AG04450 (cell line): ENCODE measurements around the gene FBXW10B. TPM values are rescaled to one million over a fixed set of nuclear protein-coding genes. Genes with fewer than 3 reads are reported as not detected.
A peak's percentile ranks its signal among the peaks of the same experiment; 100 is the strongest.
"Not testable (repeated sequence)": the region's sequence is repeated elsewhere in the genome, so short reads cannot be mapped to it uniquely, and the experiment has no call there.

Source experiments
- CTCF ChIA-PET: fragments of 300-600, 350-600 bp; formaldehyde crosslinking; extraction: SDS; loops from one replicate; lab custom pipeline; 2022; ENCODE audit warnings: antibody characterized with exemption, inconsistent platforms; lab: Charles Lee
- POLR2A ChIA-PET: fragments of 350-600 bp; formaldehyde crosslinking; extraction: SDS; loops from one replicate; lab custom pipeline; 2021; ENCODE audit warnings: antibody characterized with exemption, inconsistent platforms; lab: Yijun Ruan, JAX
- DNase-seq: peaks from one replicate; pipeline ENCODE4 v3.0.0-alpha.2; 2011; ENCODE audit warnings: low read depth, low spot score
- H3K27ac ChIP-seq: one replicate; pipeline ENCODE4 v1.5.1; 2012; ENCODE audit warnings: low read depth, low read length, control low read depth
- H3K27me3 ChIP-seq: one replicate; pipeline ENCODE4 v1.6.0; 2012; ENCODE audit warnings: low read length; ENCODE audit not compliant: control insufficient read depth, insufficient read depth
- H3K4me3 ChIP-seq: 2 replicates; pipeline ENCODE4 v1.5.1; 2011; ENCODE audit warnings: mild to moderate bottlenecking, low read depth, low read length, control low read depth
- H3K9me3 ChIP-seq: 2 replicates; pipeline ENCODE4 v1.5.1; 2012; ENCODE audit warnings: low read length; ENCODE audit not compliant: control insufficient read depth, insufficient read depth
- CTCF ChIP-seq: IDR thresholded peaks from 2 replicates; pipeline ENCODE4 v1.5.1; 2011; ENCODE audit warnings: low read depth, low read length, control low read depth, inconsistent platforms
- polyA plus RNA-seq: library from polyadenylated mRNA; depleted of rRNA; stranded (reverse); fragments of >200 nt; gene quantifications from 2 replicates; pipeline ENCODE4 v1.2.3, GENCODE V29; 2011

FBXW10B gene
- polyA plus RNA-seq, 1 experiment: 0.97 TPM

- DNase-seq: no peak
- no peaks in the 10 kb centered on the region for H3K27me3 ChIP-seq
- H3K27ac ChIP-seq: no peak overlapping the region
- POLR2A ChIA-PET: no interaction called here
- H3K4me3 ChIP-seq: no peak overlapping the region
- no peaks in the 10 kb centered on the region for H3K9me3 ChIP-seq
- CTCF ChIA-PET: no interaction called here
- no peak for TF ChIP-seq CTCF
These were observed 40.2 kb upstream of the FBXW10B start for GRCh38 chr17:15659663-15660062.

- no peak overlapping the region for H3K4me3 ChIP-seq
- TF ChIP-seq CTCF: no peak
- H3K27me3 ChIP-seq: no peaks in the 10 kb centered on the region
- DNase-seq: no peak
- ChIA-PET CTCF (no interaction called here), POLR2A (no interaction called here)
- H3K27ac ChIP-seq: no peak overlapping the region
- no peaks in the 10 kb centered on the region for H3K9me3 ChIP-seq
These were observed 39.7 kb upstream of the FBXW10B start for GRCh38 chr17:15659236-15659635.

- Histone ChIP-seq H3K27ac (no peak overlapping the region), H3K27me3 (no peaks in the 10 kb centered on the region), H3K9me3 (no peaks in the 10 kb centered on the region), H3K4me3 (no peak overlapping the region)
- DNase-seq: no peak
- CTCF ChIA-PET: no interaction called here
- TF ChIP-seq CTCF: no peak
- POLR2A ChIA-PET: no interaction called here
These were observed 38.8 kb upstream of the FBXW10B start for GRCh38 chr17:15658296-15658695.

- H3K27ac ChIP-seq: no peak overlapping the region
- TF ChIP-seq CTCF: no peak
- no peak for DNase-seq
- H3K27me3 ChIP-seq: no peaks in the 10 kb centered on the region
- H3K4me3 ChIP-seq: no peak overlapping the region
- POLR2A ChIA-PET: no interaction called here
- no peaks in the 10 kb centered on the region for H3K9me3 ChIP-seq
- CTCF ChIA-PET: no interaction called here
These were observed 38.4 kb upstream of the FBXW10B start for GRCh38 chr17:15657868-15658267.

GRCh38 chr17:15654886-15655561 is 35.5 kb upstream of the FBXW10B start:
- Histone ChIP-seq H3K9me3 (no peaks in the 10 kb centered on the region), H3K27me3 (no peaks in the 10 kb centered on the region), H3K4me3 (no peak overlapping the region), H3K27ac (no peak overlapping the region)
- DNase-seq: no peak
- no peak for TF ChIP-seq CTCF
- ChIA-PET CTCF (no interaction called here), POLR2A (no interaction called here)

- H3K9me3 ChIP-seq, DNase-seq, H3K27me3 ChIP-seq, H3K4me3 ChIP-seq, POLR2A ChIA-PET: not testable (repeated sequence)
- CTCF ChIA-PET: interaction anchor here (1.0 kb wide), 1 partner anchor 345 kb away, joined by 3 read pairs; no protein-coding TSS in a partner anchor
- peak overlapping the region; percentile 11 for H3K27ac ChIP-seq
These were observed 34.9 kb upstream of the FBXW10B start for GRCh38 chr17:15654401-15654800.
